Measurements from ENCODE around the gene SIGLEC11. TPM values are rescaled to one million over a fixed set of nuclear protein-coding genes. Genes with fewer than 3 reads are reported as not detected.

The SIGLEC11 gene
- total and polyA plus RNA-seq, 2 donors (not counting 3 experiments of a cell fraction or from before 2014, with no cell fraction given): not detected

DNA sequence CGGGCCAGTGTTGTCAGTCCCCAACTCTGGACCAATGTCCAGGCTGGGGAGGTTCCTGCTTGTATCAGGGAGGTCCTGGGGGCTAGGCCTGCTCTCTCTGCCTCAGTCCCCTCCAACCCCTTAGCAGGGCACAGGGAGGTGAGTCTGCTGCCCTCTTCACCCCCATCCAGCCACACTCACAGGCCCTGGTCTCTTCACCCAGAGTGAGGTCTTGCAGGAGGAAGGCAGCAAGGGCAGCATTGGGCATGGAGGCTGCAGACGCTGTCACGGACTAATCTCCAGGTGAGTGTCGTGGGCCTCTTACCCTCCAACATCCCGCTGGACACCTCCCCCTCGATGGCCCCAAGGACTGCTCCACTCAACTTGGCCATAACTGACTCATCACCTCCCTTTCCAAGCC lies 11.9 kb upstream of the SIGLEC11 start:
- no peak overlapping the region for H3K9ac ChIP-seq (replicated peaks; ENCODE audit: extremely low read depth, insufficient read depth, low read length)
- intact Hi-C loops (cut with micrococcal nuclease) (no loop called here), dilution Hi-C loops (cut with MboI; ENCODE audit: extremely low pct_ligation_motif_present, low sequenced_read_pairs) (no loop called here)
- POLR2A ChIA-PET: no interaction called here
- TF ChIP-seq FOS (IDR thresholded peaks at IDR 0.05; ENCODE audit: borderline replicate concordance, insufficient read depth, low read length): no peak
- TF ChIP-seq, protein P1, sequence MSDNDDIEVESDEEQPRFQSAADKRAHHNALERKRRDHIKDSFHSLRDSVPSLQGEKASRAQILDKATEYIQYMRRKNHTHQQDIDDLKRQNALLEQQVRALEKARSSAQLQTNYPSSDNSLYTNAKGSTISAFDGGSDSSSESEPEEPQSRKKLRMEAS (IDR thresholded peaks at IDR 0.05; ENCODE audit: insufficient read depth, insufficient read length): no peak
- no peak for TF ChIP-seq GATA2 (IDR thresholded peaks at IDR 0.05; ENCODE audit: insufficient read depth, insufficient read length, low read depth, low read length)
- TF ChIP-seq POLR2AphosphoS5 (IDR thresholded peaks at IDR 0.05; ENCODE audit: insufficient read depth, low read depth, low read length): no peak
- TF ChIP-seq, protein P2, sequence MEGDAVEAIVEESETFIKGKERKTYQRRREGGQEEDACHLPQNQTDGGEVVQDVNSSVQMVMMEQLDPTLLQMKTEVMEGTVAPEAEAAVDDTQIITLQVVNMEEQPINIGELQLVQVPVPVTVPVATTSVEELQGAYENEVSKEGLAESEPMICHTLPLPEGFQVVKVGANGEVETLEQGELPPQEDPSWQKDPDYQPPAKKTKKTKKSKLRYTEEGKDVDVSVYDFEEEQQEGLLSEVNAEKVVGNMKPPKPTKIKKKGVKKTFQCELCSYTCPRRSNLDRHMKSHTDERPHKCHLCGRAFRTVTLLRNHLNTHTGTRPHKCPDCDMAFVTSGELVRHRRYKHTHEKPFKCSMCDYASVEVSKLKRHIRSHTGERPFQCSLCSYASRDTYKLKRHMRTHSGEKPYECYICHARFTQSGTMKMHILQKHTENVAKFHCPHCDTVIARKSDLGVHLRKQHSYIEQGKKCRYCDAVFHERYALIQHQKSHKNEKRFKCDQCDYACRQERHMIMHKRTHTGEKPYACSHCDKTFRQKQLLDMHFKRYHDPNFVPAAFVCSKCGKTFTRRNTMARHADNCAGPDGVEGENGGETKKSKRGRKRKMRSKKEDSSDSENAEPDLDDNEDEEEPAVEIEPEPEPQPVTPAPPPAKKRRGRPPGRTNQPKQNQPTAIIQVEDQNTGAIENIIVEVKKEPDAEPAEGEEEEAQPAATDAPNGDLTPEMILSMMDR (IDR thresholded peaks at IDR 0.05; ENCODE audit: extremely low read depth in 1 of 2, insufficient read depth in 1 of 2, low read depth in 1 of 2, low read length in 2 of 2): no peak
- TF ChIP-seq EZH2 (IDR thresholded peaks at IDR 0.05; ENCODE audit: borderline replicate concordance, low read depth, low read length, severe bottlenecking): no peak
- TF ChIP-seq MYC (IDR thresholded peaks at IDR 0.05; ENCODE audit: low read depth, low read length): no peak
- no peak for TF ChIP-seq POLR2A (IDR thresholded peaks at IDR 0.05; ENCODE audit: low read depth, low read length)
- TF ChIP-seq JUN (IDR thresholded peaks at IDR 0.05; ENCODE audit: borderline replicate concordance, insufficient read depth, insufficient read length, low read depth): no peak
- H3K79me2 ChIP-seq (ENCODE audit: control insufficient read depth, insufficient read depth, low read length): no peaks in the 10 kb centered on the region
- no peaks in the 10 kb centered on the region for H3K9me3 ChIP-seq (replicated peaks; ENCODE audit: control insufficient read depth, insufficient read depth, low read length)
- no peaks in the 10 kb centered on the region for H3K9me1 ChIP-seq (replicated peaks; ENCODE audit: control insufficient read depth, extremely low read depth, insufficient read depth, low read length)
- H3K36me3 ChIP-seq (ENCODE audit: control insufficient read depth in 2 of 2, extremely low read depth in 1 of 2, insufficient read depth in 2 of 2, low read length in 2 of 2): no peaks in the 10 kb centered on the region
- no peak overlapping the region for H3K27ac ChIP-seq (ENCODE audit: insufficient read depth, low read depth, low read length)
- no TSS peak for BruUV-seq (replicated peaks)
- CTCF ChIA-PET: no interaction called here
- H3K4me1 ChIP-seq (ENCODE audit: control insufficient read depth, extremely low read depth, insufficient read depth, low read length): no peaks in the 10 kb centered on the region
- no peak for DNase-seq (ENCODE audit: low read depth, low spot score)
- no peak overlapping the region for H2AFZ ChIP-seq (ENCODE audit: low read depth, low read length)
- H3K4me3 ChIP-seq (replicated peaks in 1 of 3; ENCODE audit: insufficient read depth in 1 of 3, low read depth in 1 of 3, low read length in 3 of 3): no peak overlapping the region
- FAIRE-seq: no peak
- H3K27me3 ChIP-seq (ENCODE audit: control insufficient read depth in 2 of 2, insufficient read depth in 2 of 2, low read length in 2 of 2): no peaks in the 10 kb centered on the region
- H3K4me2 ChIP-seq (ENCODE audit: insufficient read depth, low read length): no peak overlapping the region
- no peaks in the 10 kb centered on the region for H4K20me1 ChIP-seq (replicated peaks; ENCODE audit: control insufficient read depth, extremely low read depth, insufficient read depth, low read length)

Data from endothelial cell of umbilical vein (primary cell).